IPS-18a (cell line): Measurements from ENCODE around the gene DENND6B.

ENCODE experiments used
- H3K27ac ChIP-seq: one replicate; pipeline ENCODE4 v1.5.1; 2013; ENCODE audit warnings: low read length
- H3K27me3 ChIP-seq: one replicate; pipeline ENCODE4 v1.6.1; 2013; ENCODE audit warnings: mild to moderate bottlenecking, low read length; ENCODE audit not compliant: control insufficient read depth, insufficient read depth
- H3K36me3 ChIP-seq: one replicate; pipeline ENCODE4 v1.6.1; 2013; ENCODE audit warnings: low read depth, low read length; ENCODE audit not compliant: control insufficient read depth
- H3K4me1 ChIP-seq: one replicate; pipeline ENCODE4 v1.6.1; 2013; ENCODE audit warnings: low read depth, low read length; ENCODE audit not compliant: control insufficient read depth
- H3K4me3 ChIP-seq: one replicate; pipeline ENCODE4 v1.5.1; 2013; ENCODE audit warnings: low read length
- H3K9ac ChIP-seq: one replicate; pipeline ENCODE4 v1.6.1; 2013; ENCODE audit warnings: mild to moderate bottlenecking, low read length, moderate library complexity
- H3K9me3 ChIP-seq: one replicate; pipeline ENCODE4 v1.6.1; 2013; ENCODE audit warnings: low read depth, low read length; ENCODE audit not compliant: control insufficient read depth

The DENND6B gene

GRCh38 chr22:50319503-50319951, 7.3 kb downstream of the DENND6B start:
- H3K4me1 ChIP-seq: no peaks in the 10 kb centered on the region
- no peaks in the 10 kb centered on the region for H3K27me3 ChIP-seq
- no peak overlapping the region for H3K4me3 ChIP-seq
- H3K36me3 ChIP-seq: no peaks in the 10 kb centered on the region
- H3K9me3 ChIP-seq: no peaks in the 10 kb centered on the region
- no peak overlapping the region for H3K27ac ChIP-seq
- no peak overlapping the region for H3K9ac ChIP-seq

- Histone ChIP-seq H3K27ac (no peak overlapping the region), H3K36me3 (no peaks in the 10 kb centered on the region), H3K4me1 (no peaks in the 10 kb centered on the region), H3K4me3 (no peak overlapping the region), H3K27me3 (no peaks in the 10 kb centered on the region), H3K9ac (no peak overlapping the region), H3K9me3 (no peaks in the 10 kb centered on the region)
Measured at GRCh38 chr22:50318698-50319411, 8.0 kb downstream of the DENND6B start.

- H3K27ac ChIP-seq: no peak overlapping the region
- no peak overlapping the region for H3K4me3 ChIP-seq
- H3K9ac ChIP-seq: no peak overlapping the region
- no peaks in the 10 kb centered on the region for H3K9me3 ChIP-seq
- no peaks in the 10 kb centered on the region for H3K36me3 ChIP-seq
- no peaks in the 10 kb centered on the region for H3K27me3 ChIP-seq
- no peaks in the 10 kb centered on the region for H3K4me1 ChIP-seq
Measured at GRCh38 chr22:50318356-50318697, 8.5 kb downstream of the DENND6B start.

GRCh38 chr22:50317674-50318073, 9.1 kb downstream of the DENND6B start:
- H3K9ac ChIP-seq: no peak overlapping the region
- no peak overlapping the region for H3K27ac ChIP-seq
- H3K4me1 ChIP-seq: no peaks in the 10 kb centered on the region
- H3K4me3 ChIP-seq: no peak overlapping the region
- no peaks in the 10 kb centered on the region for H3K9me3 ChIP-seq
- no peaks in the 10 kb centered on the region for H3K27me3 ChIP-seq
- H3K36me3 ChIP-seq: no peaks in the 10 kb centered on the region

- Histone ChIP-seq H3K9ac (no peak overlapping the region), H3K36me3 (no peaks in the 10 kb centered on the region), H3K27ac (no peak overlapping the region), H3K27me3 (no peaks in the 10 kb centered on the region), H3K4me1 (no peaks in the 10 kb centered on the region), H3K4me3 (no peak overlapping the region), H3K9me3 (no peaks in the 10 kb centered on the region)
Measured at GRCh38 chr22:50317178-50317577, 9.6 kb downstream of the DENND6B start.

GRCh38 chr22:50316114-50317065, 10.4 kb downstream of the DENND6B start:
- H3K4me1 ChIP-seq: no peaks in the 10 kb centered on the region
- H3K27ac ChIP-seq: no peak overlapping the region
- no peak overlapping the region for H3K9ac ChIP-seq

GRCh38 chr22:50315289-50316113, 11.3 kb downstream of the DENND6B start:
- no peak overlapping the region for H3K4me3 ChIP-seq
- no peaks in the 10 kb centered on the region for H3K27me3 ChIP-seq
- H3K4me1 ChIP-seq: no peaks in the 10 kb centered on the region
- H3K27ac ChIP-seq: no peak overlapping the region
- H3K36me3 ChIP-seq: no peaks in the 10 kb centered on the region
- H3K9me3 ChIP-seq: no peaks in the 10 kb centered on the region
- H3K9ac ChIP-seq: no peak overlapping the region

More at GRCh38 chr22:50316114-50317065, 10.4 kb downstream of the DENND6B start:
- Histone ChIP-seq H3K9me3 (no peaks in the 10 kb centered on the region), H3K4me3 (no peak overlapping the region), H3K36me3 (no peaks in the 10 kb centered on the region), H3K27me3 (no peaks in the 10 kb centered on the region)

- H3K27ac ChIP-seq: no peak overlapping the region
- no peaks in the 10 kb centered on the region for H3K36me3 ChIP-seq
- H3K4me1 ChIP-seq: no peaks in the 10 kb centered on the region
- no peaks in the 10 kb centered on the region for H3K27me3 ChIP-seq
- no peaks in the 10 kb centered on the region for H3K9me3 ChIP-seq
- H3K4me3 ChIP-seq: no peak overlapping the region
- no peak overlapping the region for H3K9ac ChIP-seq
Measured at GRCh38 chr22:50314455-50315288, 12.1 kb downstream of the DENND6B start.

GRCh38 chr22:50314081-50314454, 12.7 kb downstream of the DENND6B start:
- H3K27ac ChIP-seq: no peak overlapping the region
- H3K36me3 ChIP-seq: no peaks in the 10 kb centered on the region
- no peak overlapping the region for H3K9ac ChIP-seq
- H3K4me1 ChIP-seq: no peaks in the 10 kb centered on the region
- no peaks in the 10 kb centered on the region for H3K9me3 ChIP-seq
- no peaks in the 10 kb centered on the region for H3K27me3 ChIP-seq
- no peak overlapping the region for H3K4me3 ChIP-seq

- Histone ChIP-seq H3K9ac (no peak overlapping the region), H3K36me3 (no peaks in the 10 kb centered on the region), H3K9me3 (no peaks in the 10 kb centered on the region), H3K27ac (no peak overlapping the region), H3K27me3 (no peaks in the 10 kb centered on the region), H3K4me1 (peaks cover 4% of the 10 kb centered on the region), H3K4me3 (no peak overlapping the region)
Measured at GRCh38 chr22:50313600-50313999, 13.2 kb downstream of the DENND6B start.
